Measurements from ENCODE around the gene DMRT1.

Gene DMRT1

DNA sequence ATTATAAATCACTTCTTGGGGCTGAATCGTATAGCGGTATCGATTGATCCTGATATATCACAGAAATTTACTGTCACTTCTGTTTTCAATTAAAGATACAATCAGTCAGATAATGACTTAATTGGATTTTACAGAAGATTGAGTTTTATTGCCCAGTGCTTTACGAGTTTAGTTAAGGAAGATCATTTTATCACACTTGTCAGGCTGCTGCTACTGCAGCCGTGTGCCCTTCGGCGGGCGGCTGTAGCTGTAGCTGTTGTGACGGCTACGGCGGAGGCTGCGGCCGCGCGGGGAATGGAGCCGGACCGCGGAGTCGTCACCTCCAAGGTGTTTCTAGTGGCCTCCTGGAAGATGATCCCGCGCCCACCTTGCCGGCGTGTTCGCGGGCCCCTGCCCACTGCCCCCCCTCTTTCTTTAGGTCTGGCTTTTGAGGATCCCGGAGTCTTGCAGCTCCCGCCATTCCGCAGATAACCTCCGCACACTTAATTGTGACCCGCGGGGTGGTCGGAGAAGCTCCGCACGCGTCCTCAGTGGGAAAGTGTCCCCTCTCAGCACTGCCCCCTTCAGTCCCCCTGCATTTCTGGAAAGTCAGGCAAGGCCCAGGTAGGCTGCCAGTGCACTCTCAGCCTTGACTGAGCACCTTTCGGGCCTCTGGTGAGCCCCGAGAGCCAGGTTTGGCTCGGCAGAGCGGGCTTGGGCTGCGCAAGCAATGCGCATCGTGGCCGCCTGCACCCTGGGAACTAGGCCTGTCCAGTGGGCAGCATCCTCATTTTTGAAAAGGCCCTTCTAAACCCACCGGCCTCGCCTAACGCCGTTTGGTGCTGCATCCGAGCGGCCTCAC, 128.0 kb downstream of the DMRT1 start:
- TF ChIP-seq CREB1 (IDR thresholded peaks at IDR 0.05; ENCODE audit: low read depth), result no peak
- no peak for TF ChIP-seq FOXM1 (IDR thresholded peaks at IDR 0.05; ENCODE audit: borderline replicate concordance, low read depth)
- TF ChIP-seq EP300 (IDR thresholded peaks at IDR 0.05; ENCODE audit: borderline replicate concordance), result no peak
- no peak for TF ChIP-seq NFIC (IDR thresholded peaks at IDR 0.05)
- TF ChIP-seq TEAD4 (IDR thresholded peaks at IDR 0.05), result no peak
- TF ChIP-seq TCF12 (IDR thresholded peaks at IDR 0.05; ENCODE audit: low read depth), result no peak
- TF ChIP-seq CEBPB (IDR thresholded peaks at IDR 0.05), result no peak

DNA sequence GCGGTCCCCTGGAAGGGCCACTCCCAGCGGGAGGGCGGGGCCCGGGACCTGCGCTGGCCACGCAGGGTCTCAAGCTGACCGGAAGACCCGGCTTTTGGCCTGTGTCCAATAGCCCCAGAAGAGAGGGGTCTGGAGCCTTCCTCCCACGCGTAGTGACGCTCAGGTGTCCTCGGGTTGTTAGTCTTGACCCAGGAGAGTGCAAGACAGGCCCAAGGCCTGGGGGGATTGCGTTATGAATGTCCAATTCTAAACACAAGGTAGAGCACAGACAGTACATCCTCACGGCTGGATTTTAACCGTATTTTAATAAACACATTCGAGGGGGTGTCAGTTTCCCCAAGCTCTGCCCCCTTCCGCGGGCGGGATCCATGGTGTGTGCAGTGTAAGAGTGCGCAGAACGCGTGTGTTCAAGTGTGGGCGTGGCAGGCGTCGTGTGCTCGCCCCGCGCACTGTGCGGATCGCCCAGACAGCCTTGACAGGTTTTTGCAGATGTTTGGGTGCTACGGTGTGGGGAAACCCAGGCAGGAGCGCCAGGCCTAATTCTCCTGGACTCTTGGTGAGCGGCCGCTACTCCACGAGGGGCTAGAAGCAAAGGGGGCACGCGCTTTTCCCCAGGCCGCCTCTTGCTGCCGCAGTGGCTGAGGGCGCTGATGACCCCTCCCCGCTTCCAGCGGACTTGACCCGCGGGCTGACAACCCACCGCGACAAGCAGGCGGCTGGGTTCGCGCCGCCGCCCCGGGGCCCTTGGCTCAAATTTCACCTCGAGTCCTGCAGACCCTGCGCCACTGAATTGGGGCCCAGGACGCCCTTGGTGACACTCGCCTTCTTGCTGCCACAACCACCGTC, 128.9 kb downstream of the DMRT1 start:
- TF ChIP-seq RAD21 (IDR thresholded peaks at IDR 0.05; ENCODE audit: low read depth) (no peak), FOXM1 (IDR thresholded peaks at IDR 0.05; ENCODE audit: borderline replicate concordance, low read depth) (no peak), ZBTB7A (IDR thresholded peaks at IDR 0.05; ENCODE audit: low read depth) (no peak), EGR1 (IDR thresholded peaks at IDR 0.05) (no peak), EP300 (IDR thresholded peaks at IDR 0.05; ENCODE audit: borderline replicate concordance) (no peak)

DNA sequence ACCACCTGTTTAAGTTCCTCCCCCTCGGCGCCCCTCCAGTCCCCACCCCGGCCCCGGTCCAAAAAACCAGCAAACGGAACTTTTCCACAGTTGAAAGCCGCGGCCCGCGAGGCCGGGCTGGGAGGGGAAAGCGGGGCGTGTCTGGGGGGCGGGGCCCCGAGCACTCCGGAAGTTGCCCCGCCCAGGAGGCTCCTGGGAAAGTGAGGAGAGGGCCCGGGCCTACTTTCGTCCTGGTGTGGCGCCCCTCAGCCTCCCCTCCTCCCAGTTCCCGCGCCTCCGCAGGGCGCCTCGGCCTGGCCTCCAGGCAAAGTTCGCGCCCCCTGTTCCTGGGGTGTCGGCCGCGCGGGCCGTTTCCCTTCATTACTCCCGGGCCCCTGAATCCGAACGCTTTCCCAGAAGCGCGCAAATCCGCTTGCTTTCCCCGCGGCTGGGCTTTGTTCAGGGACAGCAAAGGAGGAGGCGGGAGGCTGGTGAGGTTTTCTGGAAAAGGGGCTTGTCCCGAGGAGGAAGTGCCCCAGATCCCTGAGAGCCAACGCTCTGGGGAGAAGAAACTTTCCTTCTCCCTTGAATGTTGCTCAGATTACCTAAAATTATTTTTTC, 130.5 kb downstream of the DMRT1 start:
- TF ChIP-seq, protein P1, sequence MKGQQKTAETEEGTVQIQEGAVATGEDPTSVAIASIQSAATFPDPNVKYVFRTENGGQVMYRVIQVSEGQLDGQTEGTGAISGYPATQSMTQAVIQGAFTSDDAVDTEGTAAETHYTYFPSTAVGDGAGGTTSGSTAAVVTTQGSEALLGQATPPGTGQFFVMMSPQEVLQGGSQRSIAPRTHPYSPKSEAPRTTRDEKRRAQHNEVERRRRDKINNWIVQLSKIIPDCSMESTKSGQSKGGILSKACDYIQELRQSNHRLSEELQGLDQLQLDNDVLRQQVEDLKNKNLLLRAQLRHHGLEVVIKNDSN (IDR thresholded peaks at IDR 0.05), result no peak
- TF ChIP-seq TCF12 (IDR thresholded peaks at IDR 0.05; ENCODE audit: low read depth) (no peak), YY1 (IDR thresholded peaks at IDR 0.05; ENCODE audit: low read depth) (no peak), FOXM1 (IDR thresholded peaks at IDR 0.05; ENCODE audit: borderline replicate concordance, low read depth) (no peak), CREB1 (IDR thresholded peaks at IDR 0.05; ENCODE audit: low read depth) (no peak), EGR1 (IDR thresholded peaks at IDR 0.05) (no peak), ZBTB7A (IDR thresholded peaks at IDR 0.05; ENCODE audit: low read depth) (no peak), CEBPB (IDR thresholded peaks at IDR 0.05) (no peak)
- TF ChIP-seq, protein P2, sequence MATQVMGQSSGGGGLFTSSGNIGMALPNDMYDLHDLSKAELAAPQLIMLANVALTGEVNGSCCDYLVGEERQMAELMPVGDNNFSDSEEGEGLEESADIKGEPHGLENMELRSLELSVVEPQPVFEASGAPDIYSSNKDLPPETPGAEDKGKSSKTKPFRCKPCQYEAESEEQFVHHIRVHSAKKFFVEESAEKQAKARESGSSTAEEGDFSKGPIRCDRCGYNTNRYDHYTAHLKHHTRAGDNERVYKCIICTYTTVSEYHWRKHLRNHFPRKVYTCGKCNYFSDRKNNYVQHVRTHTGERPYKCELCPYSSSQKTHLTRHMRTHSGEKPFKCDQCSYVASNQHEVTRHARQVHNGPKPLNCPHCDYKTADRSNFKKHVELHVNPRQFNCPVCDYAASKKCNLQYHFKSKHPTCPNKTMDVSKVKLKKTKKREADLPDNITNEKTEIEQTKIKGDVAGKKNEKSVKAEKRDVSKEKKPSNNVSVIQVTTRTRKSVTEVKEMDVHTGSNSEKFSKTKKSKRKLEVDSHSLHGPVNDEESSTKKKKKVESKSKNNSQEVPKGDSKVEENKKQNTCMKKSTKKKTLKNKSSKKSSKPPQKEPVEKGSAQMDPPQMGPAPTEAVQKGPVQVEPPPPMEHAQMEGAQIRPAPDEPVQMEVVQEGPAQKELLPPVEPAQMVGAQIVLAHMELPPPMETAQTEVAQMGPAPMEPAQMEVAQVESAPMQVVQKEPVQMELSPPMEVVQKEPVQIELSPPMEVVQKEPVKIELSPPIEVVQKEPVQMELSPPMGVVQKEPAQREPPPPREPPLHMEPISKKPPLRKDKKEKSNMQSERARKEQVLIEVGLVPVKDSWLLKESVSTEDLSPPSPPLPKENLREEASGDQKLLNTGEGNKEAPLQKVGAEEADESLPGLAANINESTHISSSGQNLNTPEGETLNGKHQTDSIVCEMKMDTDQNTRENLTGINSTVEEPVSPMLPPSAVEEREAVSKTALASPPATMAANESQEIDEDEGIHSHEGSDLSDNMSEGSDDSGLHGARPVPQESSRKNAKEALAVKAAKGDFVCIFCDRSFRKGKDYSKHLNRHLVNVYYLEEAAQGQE (IDR thresholded peaks at IDR 0.05; ENCODE audit: low read depth), result no peak

DNA sequence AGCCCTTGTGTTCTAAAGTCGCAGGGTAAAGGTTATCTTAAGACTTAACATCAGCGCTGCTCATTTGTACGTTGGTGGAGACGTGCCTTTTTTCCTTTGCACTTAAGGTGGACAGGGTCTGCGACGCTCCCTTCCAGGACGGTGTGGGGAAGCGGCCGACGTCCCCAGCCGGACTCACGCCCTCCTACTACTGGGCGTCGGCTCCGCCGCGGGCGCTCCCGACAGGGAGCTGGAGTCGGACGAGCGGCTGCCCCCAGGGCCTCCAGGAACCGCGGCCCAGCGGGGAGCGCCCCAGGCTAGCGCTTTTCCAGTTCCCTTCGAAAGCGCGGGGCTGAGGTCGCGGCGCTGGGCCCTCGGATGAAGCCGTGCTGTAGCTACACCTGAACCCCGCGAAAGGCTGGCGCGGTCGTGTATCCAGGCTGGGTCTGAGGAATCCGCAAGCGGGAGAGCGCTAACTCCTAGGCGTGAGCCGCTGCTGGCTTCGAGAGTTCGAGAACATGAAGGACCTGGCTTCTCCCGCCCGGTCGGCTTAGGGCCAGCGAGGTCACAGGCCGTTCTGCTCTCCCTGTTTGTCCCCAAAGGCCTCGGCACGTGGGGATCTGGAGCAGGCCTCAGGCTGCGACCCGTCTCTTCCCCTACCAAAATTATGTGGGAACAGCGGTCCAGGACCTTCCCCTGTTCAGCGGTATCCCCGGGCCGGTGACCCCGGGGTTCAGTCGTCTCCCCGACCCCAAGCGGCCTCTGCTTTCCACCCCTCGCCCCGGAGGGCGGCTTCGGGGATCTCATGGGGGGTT, 131.2 kb downstream of the DMRT1 start:
- TF ChIP-seq, protein P3, sequence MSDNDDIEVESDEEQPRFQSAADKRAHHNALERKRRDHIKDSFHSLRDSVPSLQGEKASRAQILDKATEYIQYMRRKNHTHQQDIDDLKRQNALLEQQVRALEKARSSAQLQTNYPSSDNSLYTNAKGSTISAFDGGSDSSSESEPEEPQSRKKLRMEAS (IDR thresholded peaks at IDR 0.05), result no peak
- TF ChIP-seq NFIC (IDR thresholded peaks at IDR 0.05) (no peak), YY1 (IDR thresholded peaks at IDR 0.05; ENCODE audit: low read depth) (no peak), EGR1 (IDR thresholded peaks at IDR 0.05) (no peak), FOXM1 (IDR thresholded peaks at IDR 0.05; ENCODE audit: borderline replicate concordance, low read depth) (no peak)

DNA sequence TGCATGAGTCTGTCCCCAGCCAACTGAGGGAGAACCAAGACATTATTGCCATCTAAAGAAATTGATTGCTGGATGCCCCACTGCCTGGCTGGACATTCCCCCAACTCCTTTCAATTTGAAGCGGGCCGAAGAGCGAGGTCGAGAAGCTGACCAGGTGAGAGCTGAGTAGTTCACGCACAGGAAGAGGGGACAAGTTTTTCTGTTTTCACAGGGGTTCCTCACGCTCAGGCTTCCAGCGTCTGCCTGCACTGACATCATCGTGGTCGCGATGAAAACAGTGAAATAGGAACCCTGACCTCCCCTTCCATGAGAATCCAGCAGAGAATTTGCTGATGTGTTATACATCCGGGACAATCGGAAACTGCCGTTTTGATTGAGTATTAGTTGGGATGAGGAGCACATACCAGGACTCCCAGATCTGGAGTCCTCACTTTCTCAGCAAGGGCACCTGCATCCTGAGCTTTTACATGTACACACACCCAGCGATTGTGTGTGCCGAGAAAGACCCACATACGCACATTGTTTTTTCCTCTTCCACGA, 131.9 kb downstream of the DMRT1 start:
- TF ChIP-seq, protein P2 (IDR thresholded peaks at IDR 0.05; ENCODE audit: low read depth), result no peak
- TF ChIP-seq RAD21 (IDR thresholded peaks at IDR 0.05; ENCODE audit: low read depth), result no peak
- TF ChIP-seq, protein P3 (IDR thresholded peaks at IDR 0.05), result no peak
- no peak for TF ChIP-seq CREB1 (IDR thresholded peaks at IDR 0.05; ENCODE audit: low read depth)
- no peak for TF ChIP-seq TEAD4 (IDR thresholded peaks at IDR 0.05)
- TF ChIP-seq EGR1 (IDR thresholded peaks at IDR 0.05), result no peak

Measured in Ishikawa (cell line).